Neural crest cell (in vitro differentiated cells): ENCODE results near the gene SMCHD1. TPM values are rescaled to one million over a fixed set of nuclear protein-coding genes. Genes with fewer than 3 reads are reported as not detected.

Experiments used
- DNase-seq: peaks from one replicate; pipeline ENCODE4 v3.0.0; 2021; ENCODE audit warnings: low read depth, mixed read lengths, low spot score
- H3K27ac Mint-ChIP-seq: one replicate; pipeline ENCODE4 v1.8.0; 2021; ENCODE audit warnings: mild to moderate bottlenecking, mixed read lengths; ENCODE audit not compliant: unreplicated experiment
- H3K27me3 Mint-ChIP-seq: 2 replicates; pipeline ENCODE4 v1.8.0; 2021; ENCODE audit warnings: low read depth, mild to moderate bottlenecking, mixed read lengths
- H3K36me3 Mint-ChIP-seq: 2 replicates; pipeline ENCODE4 v1.8.0; 2021; ENCODE audit warnings: low read depth, mild to moderate bottlenecking, mixed read lengths
- H3K4me1 Mint-ChIP-seq: 2 replicates; pipeline ENCODE4 v1.8.0; 2021; ENCODE audit warnings: mixed read lengths
- H3K4me3 Mint-ChIP-seq: one replicate; pipeline ENCODE4 v1.8.0; 2021; ENCODE audit warnings: mild to moderate bottlenecking, mixed read lengths
- H3K9me3 Mint-ChIP-seq: 2 replicates; pipeline ENCODE4 v1.8.0; 2021; ENCODE audit warnings: mixed read lengths
- CTCF ChIP-seq: fragments of 200-600 bp; sonication (generic); conservative IDR thresholded peaks from 2 replicates; pipeline ENCODE4 v1.5.0; 2021; ENCODE audit warnings: antibody characterized with exemption, mild to moderate bottlenecking
- total RNA-seq: library from RNA; stranded (reverse); gene quantifications from 2 replicates; pipeline ENCODE4 v1.2.1, GENCODE V29; 2021

SMCHD1 gene
- total RNA-seq, 1 donor from 2014 or later = 66.3 TPM

GRCh38 chr18:2716394-2717326 lies 61.1 kb downstream of the SMCHD1 start:
- no peak overlapping the region for H3K27ac Mint-ChIP-seq
- no peak overlapping the region for H3K4me3 Mint-ChIP-seq
- peaks cover 43% of the 10 kb centered on the region for H3K36me3 Mint-ChIP-seq
- no peak for DNase-seq
- no peaks in the 10 kb centered on the region for H3K4me1 Mint-ChIP-seq
- H3K9me3 Mint-ChIP-seq = no peaks in the 10 kb centered on the region
- no peaks in the 10 kb centered on the region for H3K27me3 Mint-ChIP-seq
- no peak for TF ChIP-seq CTCF

GRCh38 chr18:2717407-2717806 lies 61.9 kb downstream of the SMCHD1 start:
- H3K36me3 Mint-ChIP-seq = peaks cover 37% of the 10 kb centered on the region
- DNase-seq = no peak
- H3K27ac Mint-ChIP-seq = no peak overlapping the region
- H3K4me3 Mint-ChIP-seq = no peak overlapping the region
- TF ChIP-seq CTCF = no peak
- H3K9me3 Mint-ChIP-seq = no peaks in the 10 kb centered on the region
- H3K4me1 Mint-ChIP-seq = no peaks in the 10 kb centered on the region
- no peaks in the 10 kb centered on the region for H3K27me3 Mint-ChIP-seq

GRCh38 chr18:2719040-2719439 lies 63.5 kb downstream of the SMCHD1 start:
- Mint-ChIP-seq H3K36me3 (peaks cover 28% of the 10 kb centered on the region), H3K27me3 (no peaks in the 10 kb centered on the region), H3K4me1 (no peaks in the 10 kb centered on the region), H3K4me3 (no peak overlapping the region), H3K27ac (no peak overlapping the region), H3K9me3 (no peaks in the 10 kb centered on the region)
- no peak for DNase-seq
- TF ChIP-seq CTCF = no peak

GRCh38 chr18:2723207-2723606 lies 67.7 kb downstream of the SMCHD1 start:
- TF ChIP-seq CTCF = no peak
- H3K36me3 Mint-ChIP-seq = peaks cover 15% of the 10 kb centered on the region
- H3K27me3 Mint-ChIP-seq = no peaks in the 10 kb centered on the region
- H3K4me1 Mint-ChIP-seq = no peaks in the 10 kb centered on the region
- H3K27ac Mint-ChIP-seq = peak overlapping the region; percentile 20
- H3K9me3 Mint-ChIP-seq = no peaks in the 10 kb centered on the region
- DNase-seq = no peak
- H3K4me3 Mint-ChIP-seq = no peak overlapping the region

- DNase-seq = no peak
- TF ChIP-seq CTCF = no peak
- peaks cover 21% of the 10 kb centered on the region for H3K36me3 Mint-ChIP-seq
- no peaks in the 10 kb centered on the region for H3K9me3 Mint-ChIP-seq
- H3K27me3 Mint-ChIP-seq = no peaks in the 10 kb centered on the region
- H3K4me3 Mint-ChIP-seq = no peak overlapping the region
- no peaks in the 10 kb centered on the region for H3K4me1 Mint-ChIP-seq
- H3K27ac Mint-ChIP-seq = no peak overlapping the region
Measured at GRCh38 chr18:2729757-2730156, 74.2 kb downstream of the SMCHD1 start.
